PC-3 (cell line): ENCODE measurements around the gene FSTL4. TPM values are rescaled to one million over a fixed set of nuclear protein-coding genes. Genes with fewer than 3 reads are reported as not detected.

Experiments
- ATAC-seq: fragments of 200-7000 bp; cut with Tn5 transposase; 2 replicates; pipeline ENCODE4 v1.9.1; 2020; ENCODE audit warnings: mild to moderate bottlenecking, moderate library complexity
- BruUV-seq: library from RNA; stranded (reverse); fragments of 400-500 nt; replicated peaks from 2 replicates; lab custom pipeline; 2021; lab: Mats Ljungman, UMichigan
- CTCF ChIA-PET: fragments of 300-600 bp; sonication (Branson Sonifier 250); formaldehyde crosslinking; loops from one replicate; lab custom pipeline; 2022; ENCODE audit warnings: antibody characterized with exemption; lab: Charles Lee
- POLR2A ChIA-PET: fragments of 300-600 bp; sonication (Branson Sonifier 250); formaldehyde crosslinking; loops from one replicate; lab custom pipeline; 2022; ENCODE audit warnings: antibody characterized with exemption; ENCODE audit not compliant: unreplicated experiment; lab: Charles Lee
- DNase-seq: peaks from one replicate; pipeline ENCODE4 v3.0.0-alpha.2; 2015
- H2AFZ ChIP-seq: fragments of 300-600 bp; sonication (generic); 2 replicates; pipeline ENCODE4 v1.6.0; 2016; ENCODE audit warnings: antibody characterized with exemption, low read length
- H3F3A ChIP-seq: fragments of 300-600 bp; sonication (generic); one replicate; pipeline ENCODE4 v1.6.0; 2017; ENCODE audit warnings: antibody characterized with exemption, low read length, control low read depth, mild to moderate bottlenecking; ENCODE audit not compliant: unreplicated experiment
- H3K27ac ChIP-seq: fragments of 300-600 bp; sonication (generic); 2 replicates; pipeline ENCODE4 v1.5.1; 2016; ENCODE audit warnings: mild to moderate bottlenecking, low read length
- H3K27me3 ChIP-seq: fragments of 300-600 bp; sonication (generic); 2 replicates; pipeline ENCODE4 v1.6.1; 2016; ENCODE audit warnings: low read length, mixed read lengths
- H3K36me3 ChIP-seq: fragments of 300-600 bp; sonication (generic); 2 replicates; pipeline ENCODE4 v1.6.1; 2016; ENCODE audit warnings: low read depth, mixed run types, low read length, mixed read lengths
- H3K4me1 ChIP-seq: fragments of 300-600 bp; sonication (generic); 2 replicates; pipeline ENCODE4 v1.5.1; 2016; ENCODE audit warnings: low read length; ENCODE audit not compliant: insufficient read depth
- H3K4me2 ChIP-seq: fragments of 300-600 bp; sonication (generic); 2 replicates; pipeline ENCODE4 v1.6.0; 2016; ENCODE audit warnings: low read length
- H3K4me3 ChIP-seq: fragments of 300-600 bp; sonication (generic); 2 replicates; pipeline ENCODE4 v1.5.1; 2016; ENCODE audit warnings: mild to moderate bottlenecking, low read length, mixed read lengths
- H3K79me2 ChIP-seq: fragments of 300-600 bp; sonication (generic); 2 replicates; pipeline ENCODE4 v1.6.1; 2017; ENCODE audit warnings: low read length, mixed read lengths
- H3K9ac ChIP-seq: fragments of 300-600 bp; sonication (generic); 2 replicates; pipeline ENCODE4 v1.6.0; 2016; ENCODE audit warnings: mild to moderate bottlenecking, low read length
- H3K9me2 ChIP-seq: fragments of 300-600 bp; sonication (generic); replicated peaks from 2 replicates; pipeline ENCODE4 v1.6.1; 2016; ENCODE audit warnings: mixed run types, low read length, mixed read lengths
- H3K9me3 ChIP-seq: fragments of 300-600 bp; sonication (generic); 2 replicates; pipeline ENCODE4 v1.6.1; 2016; ENCODE audit warnings: low read length, mixed read lengths
- H4K20me1 ChIP-seq: fragments of 300-600 bp; sonication (generic); 2 replicates; pipeline ENCODE4 v1.6.1; 2016; ENCODE audit warnings: low read length, mixed read lengths
- EZH2 ChIP-seq: fragments of 300-600 bp; sonication (generic); IDR thresholded peaks from one replicate; pipeline ENCODE4 v1.6.1; 2017; ENCODE audit warnings: antibody characterized with exemption, mild to moderate bottlenecking, low read length; ENCODE audit not compliant: unreplicated experiment
- EZH2phosphoT487 ChIP-seq: fragments of 300-600 bp; sonication (generic); IDR thresholded peaks from 2 replicates; pipeline ENCODE4 v1.6.1; 2018; ENCODE audit warnings: mild to moderate bottlenecking, antibody characterized with exemption, low read length, borderline replicate concordance
- intact Hi-C: fragments of 100-400 bp; cut with micrococcal nuclease; formaldehyde crosslinking; loops from 2 replicates; pipeline ENCODE4 v1.9.0; 2023
- total RNA-seq: library from RNA; depleted of rRNA; stranded (reverse); fragments of >200 nt; gene quantifications from 2 replicates; pipeline ENCODE4 v1.2.3, GENCODE V29; 2014
- TF ChIP-seq, protein P1 (sequence below): fragments of 300-600 bp; sonication (generic); conservative IDR thresholded peaks from 2 replicates; pipeline ENCODE4 v1.5.1; 2017; ENCODE audit warnings: antibody characterized with exemption, low read depth, mild to moderate bottlenecking, low read length

Gene FSTL4
- total RNA-seq, 1 experiment from 2014 or later, result 4.2 TPM

GRCh38 chr5:133523961-133524586 is 88.3 kb downstream of the FSTL4 start:
- Histone ChIP-seq H3K27me3 (no peaks in the 10 kb centered on the region), H3K4me1 (no peaks in the 10 kb centered on the region), H4K20me1 (no peaks in the 10 kb centered on the region), H3K79me2 (no peaks in the 10 kb centered on the region), H3K9me3 (no peaks in the 10 kb centered on the region), H3F3A (no peaks in the 10 kb centered on the region), H2AFZ (no peak overlapping the region), H3K9me2 (no peaks in the 10 kb centered on the region), H3K4me3 (no peak overlapping the region), H3K36me3 (no peaks in the 10 kb centered on the region), H3K27ac (no peak overlapping the region), H3K4me2 (no peak overlapping the region), H3K9ac (no peak overlapping the region)
- no peak for ATAC-seq
- CTCF ChIA-PET, result no interaction called here
- DNase-seq, result no peak
- POLR2A ChIA-PET, result no interaction called here
- BruUV-seq, result no TSS peak
- intact Hi-C loops, result no loop called here
- TF ChIP-seq EZH2phosphoT487, result no peak
- TF ChIP-seq, protein P1, sequence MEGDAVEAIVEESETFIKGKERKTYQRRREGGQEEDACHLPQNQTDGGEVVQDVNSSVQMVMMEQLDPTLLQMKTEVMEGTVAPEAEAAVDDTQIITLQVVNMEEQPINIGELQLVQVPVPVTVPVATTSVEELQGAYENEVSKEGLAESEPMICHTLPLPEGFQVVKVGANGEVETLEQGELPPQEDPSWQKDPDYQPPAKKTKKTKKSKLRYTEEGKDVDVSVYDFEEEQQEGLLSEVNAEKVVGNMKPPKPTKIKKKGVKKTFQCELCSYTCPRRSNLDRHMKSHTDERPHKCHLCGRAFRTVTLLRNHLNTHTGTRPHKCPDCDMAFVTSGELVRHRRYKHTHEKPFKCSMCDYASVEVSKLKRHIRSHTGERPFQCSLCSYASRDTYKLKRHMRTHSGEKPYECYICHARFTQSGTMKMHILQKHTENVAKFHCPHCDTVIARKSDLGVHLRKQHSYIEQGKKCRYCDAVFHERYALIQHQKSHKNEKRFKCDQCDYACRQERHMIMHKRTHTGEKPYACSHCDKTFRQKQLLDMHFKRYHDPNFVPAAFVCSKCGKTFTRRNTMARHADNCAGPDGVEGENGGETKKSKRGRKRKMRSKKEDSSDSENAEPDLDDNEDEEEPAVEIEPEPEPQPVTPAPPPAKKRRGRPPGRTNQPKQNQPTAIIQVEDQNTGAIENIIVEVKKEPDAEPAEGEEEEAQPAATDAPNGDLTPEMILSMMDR, result no peak
- no peak for TF ChIP-seq EZH2

GRCh38 chr5:133523013-133523658 is 89.2 kb downstream of the FSTL4 start:
- no peaks in the 10 kb centered on the region for H3K79me2 ChIP-seq
- no peaks in the 10 kb centered on the region for H3K9me3 ChIP-seq
- no peaks in the 10 kb centered on the region for H3F3A ChIP-seq
- intact Hi-C loops, result no loop called here
- no peaks in the 10 kb centered on the region for H3K36me3 ChIP-seq
- CTCF ChIA-PET, result no interaction called here
- DNase-seq, result no peak
- no peak overlapping the region for H3K9ac ChIP-seq
- POLR2A ChIA-PET, result no interaction called here
- BruUV-seq, result no TSS peak
- no peak overlapping the region for H3K4me2 ChIP-seq
- H2AFZ ChIP-seq, result no peak overlapping the region
- H3K9me2 ChIP-seq, result no peaks in the 10 kb centered on the region
- TF ChIP-seq, protein P1, result no peak
- no peak for TF ChIP-seq EZH2
- no peak for TF ChIP-seq EZH2phosphoT487
- no peak overlapping the region for H3K27ac ChIP-seq
- no peak for ATAC-seq
- H4K20me1 ChIP-seq, result no peaks in the 10 kb centered on the region
- H3K4me3 ChIP-seq, result no peak overlapping the region
- no peaks in the 10 kb centered on the region for H3K4me1 ChIP-seq
- no peaks in the 10 kb centered on the region for H3K27me3 ChIP-seq

- Histone ChIP-seq H3K36me3 (no peaks in the 10 kb centered on the region), H3K27ac (no peak overlapping the region), H3K9ac (no peak overlapping the region), H3K4me1 (no peaks in the 10 kb centered on the region), H3F3A (no peaks in the 10 kb centered on the region), H2AFZ (no peak overlapping the region), H3K79me2 (no peaks in the 10 kb centered on the region), H3K27me3 (no peaks in the 10 kb centered on the region), H4K20me1 (no peaks in the 10 kb centered on the region), H3K9me3 (no peaks in the 10 kb centered on the region), H3K4me3 (no peak overlapping the region), H3K9me2 (no peaks in the 10 kb centered on the region), H3K4me2 (no peak overlapping the region)
- TF ChIP-seq, protein P1, result no peak
- TF ChIP-seq EZH2phosphoT487 (no peak), EZH2 (no peak)
- ChIA-PET POLR2A (no interaction called here), CTCF (no interaction called here)
- BruUV-seq, result no TSS peak
- no peak for DNase-seq
- no peak for ATAC-seq
- intact Hi-C loops, result no loop called here
These were observed 90.5 kb downstream of the FSTL4 start for GRCh38 chr5:133521801-133522200.
